CD4-positive, alpha-beta memory T cell (primary cell): Measurements from ENCODE around the gene NAB1. TPM values are rescaled to one million over a fixed set of nuclear protein-coding genes. Genes with fewer than 3 reads are reported as not detected.

Experiments used
- CTCF ChIA-PET: fragments of 350-600 bp; sonication (Branson Sonifier 250); formaldehyde crosslinking; loops from one replicate; lab custom pipeline; 2021; ENCODE audit warnings: inconsistent platforms; ENCODE audit not compliant: partially characterized antibody; lab: Charles Lee
- POLR2A ChIA-PET: fragments of 350-600 bp; sonication (Branson Sonifier 250); formaldehyde crosslinking; loops from one replicate; lab custom pipeline; 2021; ENCODE audit not compliant: partially characterized antibody; lab: Charles Lee
- DNase-seq, 5 donors: peaks; one replicate each; pipeline versions ENCODE4 v3.0.0 to v3.0.0-alpha.2; 2020 to 2022; ENCODE audit warnings: mixed read lengths in 1 of 5
- H3K27ac ChIP-seq: one replicate; pipeline ENCODE4 v1.7.0; 2013; ENCODE audit warnings: low read depth, low read length
- H3K27me3 ChIP-seq: 2 replicates; pipeline ENCODE4 v1.7.0; 2013; ENCODE audit warnings: mild to moderate bottlenecking, low read length, moderate library complexity; ENCODE audit not compliant: insufficient read depth
- H3K36me3 ChIP-seq: 2 replicates; pipeline ENCODE4 v1.7.0; 2013; ENCODE audit warnings: mild to moderate bottlenecking, low read length, moderate library complexity; ENCODE audit not compliant: insufficient read depth
- H3K4me1 ChIP-seq: 2 replicates; pipeline ENCODE4 v1.7.0; 2013; ENCODE audit warnings: mild to moderate bottlenecking, low read length, moderate library complexity; ENCODE audit not compliant: insufficient read depth
- H3K4me3 ChIP-seq, 2 donors: one replicate each; pipeline ENCODE4 v1.7.0; 2013; ENCODE audit warnings: low read length in 2 of 2, mild to moderate bottlenecking in 1 of 2
- H3K9me3 ChIP-seq, 2 donors: one replicate each; pipeline ENCODE4 v1.7.0; 2013; ENCODE audit warnings: low read length in 2 of 2, control low read depth in 1 of 2; ENCODE audit not compliant: control insufficient read depth in 1 of 2
- H3K27ac Mint-ChIP-seq, 7 donors: one replicate each; pipeline ENCODE4 v1.8.0; 2020 to 2021; ENCODE audit warnings: mixed read lengths in 7 of 7, mild to moderate bottlenecking in 6 of 7, inconsistent platforms in 3 of 7, moderate library complexity in 3 of 7
- H3K27me3 Mint-ChIP-seq, 2 donors: one replicate each; pipeline ENCODE4 v1.8.0; 2020 to 2021; ENCODE audit warnings: mixed read lengths in 2 of 2
- H3K36me3 Mint-ChIP-seq, 2 donors: one replicate each; pipeline ENCODE4 v1.8.0; 2020 to 2021; ENCODE audit warnings: mixed read lengths in 2 of 2, inconsistent platforms in 1 of 2, mild to moderate bottlenecking in 1 of 2
- H3K4me1 Mint-ChIP-seq, 4 donors: one replicate each; pipeline ENCODE4 v1.8.0; 2020 to 2021; ENCODE audit warnings: mixed read lengths in 4 of 4, mild to moderate bottlenecking in 1 of 4
- H3K4me3 Mint-ChIP-seq, 8 donors: one replicate each; pipeline ENCODE4 v1.8.0; 2020 to 2021; ENCODE audit warnings: mixed read lengths in 8 of 8, mild to moderate bottlenecking in 7 of 8, moderate library complexity in 6 of 8, inconsistent platforms in 3 of 8
- H3K9me3 Mint-ChIP-seq, 8 donors: one replicate each; pipeline ENCODE4 v1.8.0; 2020 to 2021; ENCODE audit warnings: mixed read lengths in 8 of 8, mild to moderate bottlenecking in 5 of 8, inconsistent platforms in 3 of 8, moderate library complexity in 1 of 8
- intact Hi-C: fragments of 100-400 bp; cut with micrococcal nuclease; formaldehyde crosslinking; loops from one replicate; pipeline ENCODE4 v1.15.1; 2023
- polyA plus RNA-seq, 2 donors: library from polyadenylated mRNA; unstranded; fragments of 300-500 nt; fragmentation: Illumina TruSeq; gene quantifications; one replicate each; pipeline ENCODE4 v1.2.3, GENCODE V29; 2021
- total RNA-seq, 2 experiments: library from RNA; stranded (reverse); gene quantifications; one replicate each; pipeline ENCODE4 v1.2.3, GENCODE V29; 2021

The NAB1 gene
- total and polyA plus RNA-seq, 4 experiments from 2014 or later: 2.8 to 30.7 (median 13.9) TPM

- Histone ChIP-seq H3K27me3 (no peaks in the 10 kb centered on the region), H3K36me3 (no peaks in the 10 kb centered on the region), H3K4me1 (peaks cover 29% of the 10 kb centered on the region), H3K27ac (no peak overlapping the region), H3K4me3 (no peak overlapping the region), H3K9me3 (no peaks in the 10 kb centered on the region)
- Mint-ChIP-seq H3K36me3 (no peaks in the 10 kb centered on the region), H3K27me3 (peaks cover 3 to 10% of the 10 kb centered on the region in 2 donors), H3K4me3 (peak overlapping the region in 5 of 8 donors; percentile 18 to 46 (median 22)), H3K9me3 (peaks cover 0 to under 1% (median 0%) of the 10 kb centered on the region in 8 donors), H3K27ac (peak overlapping the region in 1 of 7 donors; percentile 20), H3K4me1 (peaks cover 15 to 25% (median 22%) of the 10 kb centered on the region in 4 donors)
- intact Hi-C loops: no loop called here
- POLR2A ChIA-PET: no interaction called here
- CTCF ChIA-PET: no interaction called here
- DNase-seq: no peak
Measured at GRCh38 chr2:190722835-190723234, 74.0 kb downstream of the NAB1 start.

DNA sequence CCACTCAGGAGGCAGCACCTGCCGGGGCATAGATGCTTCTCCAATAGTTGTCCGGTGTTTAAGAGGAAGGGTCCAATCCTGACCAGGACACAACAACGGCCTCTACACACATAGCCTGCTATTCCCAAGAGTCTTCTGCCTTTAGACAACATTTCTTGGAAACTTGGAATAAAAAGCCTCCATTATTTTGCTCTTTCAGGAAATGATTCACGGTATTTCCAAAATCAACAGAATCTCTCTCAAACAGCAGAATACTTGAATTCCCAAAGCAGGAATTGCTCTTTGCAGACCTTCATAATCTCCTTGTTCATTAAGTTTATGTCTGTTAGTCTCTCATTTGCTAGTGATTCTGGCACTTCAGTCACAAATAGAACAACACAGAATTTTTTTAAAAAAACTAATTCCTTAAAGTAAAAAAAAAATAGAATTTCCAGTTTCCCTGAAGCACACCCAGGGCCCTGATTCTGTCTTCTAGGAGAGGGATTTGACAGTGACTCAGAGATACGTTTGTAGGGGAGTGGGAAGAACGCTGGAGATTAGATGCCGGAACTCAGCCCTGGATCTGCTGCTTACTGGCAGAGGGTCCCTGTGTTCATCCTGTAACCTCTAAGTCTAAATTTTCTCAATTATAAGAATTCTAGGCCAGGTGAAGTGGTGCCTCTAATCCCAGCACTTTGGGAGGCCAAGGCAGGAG lies 74.7 kb downstream of the NAB1 start:
- no peaks in the 10 kb centered on the region for H3K36me3 ChIP-seq
- no peak overlapping the region for H3K27ac ChIP-seq
- Mint-ChIP-seq H3K27ac (no peak overlapping the region), H3K36me3 (no peaks in the 10 kb centered on the region), H3K27me3 (peaks cover 3 to 7% of the 10 kb centered on the region in 2 donors), H3K9me3 (peaks cover 0 to 3% (median 0%) of the 10 kb centered on the region in 8 donors), H3K4me1 (peaks cover 15 to 22% (median 18%) of the 10 kb centered on the region in 4 donors), H3K4me3 (peak overlapping the region in 1 of 8 donors; percentile 46)
- no peaks in the 10 kb centered on the region for H3K9me3 ChIP-seq
- DNase-seq: no peak
- ChIA-PET CTCF (no interaction called here), POLR2A (no interaction called here)
- no peak overlapping the region for H3K4me3 ChIP-seq
- intact Hi-C loops: no loop called here
- H3K27me3 ChIP-seq: no peaks in the 10 kb centered on the region
- H3K4me1 ChIP-seq: peaks cover 22% of the 10 kb centered on the region

DNA sequence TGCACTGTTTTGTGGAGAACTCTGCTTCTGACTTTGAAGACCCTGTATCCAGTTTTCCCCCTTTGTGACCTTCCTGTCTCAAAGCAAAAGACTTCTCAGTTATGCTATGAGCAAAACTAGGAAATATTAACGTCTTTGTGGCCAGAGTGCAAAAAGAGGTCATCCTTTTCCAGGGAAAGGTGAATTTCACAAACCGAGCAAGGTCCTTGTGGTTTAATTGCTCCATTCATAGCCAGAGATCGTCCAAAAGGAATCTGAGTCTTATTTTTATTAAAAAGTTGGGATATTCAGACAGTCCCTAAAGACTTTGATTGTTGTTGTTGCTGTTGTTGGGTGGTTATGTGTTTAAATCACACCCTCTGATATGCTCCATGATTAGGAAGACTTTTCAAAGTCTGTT lies 77.4 kb downstream of the NAB1 start:
- H3K4me3 Mint-ChIP-seq: no peak overlapping the region
- Histone ChIP-seq H3K27ac (no peak overlapping the region), H3K27me3 (no peaks in the 10 kb centered on the region), H3K36me3 (no peaks in the 10 kb centered on the region), H3K4me1 (peaks cover 16% of the 10 kb centered on the region), H3K9me3 (no peaks in the 10 kb centered on the region), H3K4me3 (no peak overlapping the region)
- intact Hi-C loops: no loop called here
- H3K27me3 Mint-ChIP-seq: peaks cover 2 to 3% of the 10 kb centered on the region in 2 donors
- POLR2A ChIA-PET: no interaction called here
- CTCF ChIA-PET: no interaction called here
- H3K27ac Mint-ChIP-seq: no peak overlapping the region
- DNase-seq: no peak
- no peaks in the 10 kb centered on the region for H3K36me3 Mint-ChIP-seq
- H3K9me3 Mint-ChIP-seq: peaks cover 0 to 3% (median 0%) of the 10 kb centered on the region in 8 donors
- H3K4me1 Mint-ChIP-seq: peaks cover 15 to 16% (median 15%) of the 10 kb centered on the region in 4 donors

DNA sequence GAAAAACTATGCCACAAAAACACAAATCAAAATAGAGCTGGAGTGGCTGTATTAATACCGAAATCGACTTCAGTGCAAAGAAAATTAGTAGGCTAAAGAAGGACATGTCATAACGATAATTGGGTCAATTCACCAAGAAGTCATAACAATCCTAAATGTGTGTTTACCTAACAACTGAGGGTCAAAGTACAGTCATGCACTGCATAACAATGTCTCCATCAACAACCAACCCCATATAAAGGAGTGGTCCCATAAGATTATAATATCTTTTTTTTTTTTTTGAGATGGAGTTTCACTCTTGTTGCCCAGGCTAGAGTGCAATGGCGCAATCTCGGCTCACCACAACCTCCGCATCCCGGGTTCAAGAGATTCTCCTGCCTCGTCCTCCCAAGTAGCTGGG lies 87.5 kb downstream of the NAB1 start:
- CTCF ChIA-PET: no interaction called here
- Histone ChIP-seq H3K4me3 (no peak overlapping the region), H3K4me1 (no peaks in the 10 kb centered on the region), H3K9me3 (no peaks in the 10 kb centered on the region), H3K27me3 (no peaks in the 10 kb centered on the region), H3K36me3 (no peaks in the 10 kb centered on the region), H3K27ac (no peak overlapping the region)
- Mint-ChIP-seq H3K36me3 (no peaks in the 10 kb centered on the region), H3K4me1 (no peaks in the 10 kb centered on the region), H3K27ac (no peak overlapping the region), H3K4me3 (no peak overlapping the region), H3K9me3 (no peaks in the 10 kb centered on the region), H3K27me3 (peaks cover 0 to 1% of the 10 kb centered on the region in 2 donors)
- DNase-seq: no peak
- POLR2A ChIA-PET: no interaction called here
- intact Hi-C loops: no loop called here

DNA sequence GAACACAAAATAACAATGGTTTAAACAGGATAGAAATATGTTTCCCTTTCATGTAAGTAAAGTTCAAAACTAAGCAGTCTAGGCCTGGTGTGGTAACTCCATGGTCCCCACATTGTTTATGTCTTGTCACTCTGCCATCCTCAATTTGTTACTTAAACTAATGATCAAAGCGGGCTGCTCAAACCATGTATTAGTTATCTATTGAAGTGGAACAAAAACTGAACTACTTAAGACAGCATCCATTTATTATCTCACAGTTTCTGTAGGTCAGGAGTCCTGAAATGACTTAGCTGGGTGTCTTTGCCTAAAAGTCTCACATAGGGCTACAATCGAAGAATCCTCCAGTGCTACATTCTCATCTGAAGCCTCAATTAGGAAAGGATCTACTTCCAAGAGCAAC lies 91.6 kb downstream of the NAB1 start:
- H3K36me3 Mint-ChIP-seq: no peaks in the 10 kb centered on the region
- no peak overlapping the region for H3K27ac ChIP-seq
- intact Hi-C loops: no loop called here
- no peaks in the 10 kb centered on the region for H3K9me3 ChIP-seq
- H3K9me3 Mint-ChIP-seq: no peaks in the 10 kb centered on the region
- no peaks in the 10 kb centered on the region for H3K36me3 ChIP-seq
- peaks cover 1 to 6% of the 10 kb centered on the region in 2 donors for H3K27me3 Mint-ChIP-seq
- ChIA-PET CTCF (no interaction called here), POLR2A (no interaction called here)
- DNase-seq: no peak
- H3K4me3 Mint-ChIP-seq: no peak overlapping the region
- no peak overlapping the region for H3K4me3 ChIP-seq
- no peaks in the 10 kb centered on the region for H3K4me1 ChIP-seq
- H3K4me1 Mint-ChIP-seq: no peaks in the 10 kb centered on the region
- H3K27ac Mint-ChIP-seq: no peak overlapping the region
- no peaks in the 10 kb centered on the region for H3K27me3 ChIP-seq

Other genes starting within 250 kb of the NAB1 start
- gene MFSD6, start 240.7 kb upstream of the NAB1 start, total RNA-seq: 10 to 100 TPM; 38.3 to 47.5 TPM
- 10 to 100 TPM in 1 of 2 donors, 1 to 10 TPM in 1; 7.7 to 29.1 TPM for gene MFSD6, start 240.7 kb upstream of the NAB1 start, polyA plus RNA-seq
- gene NEMP2, start 114.4 kb upstream of the NAB1 start, total RNA-seq: 10 to 100 TPM; 20.7 to 21.2 TPM
- 10 to 100 TPM; 10.9 to 11.9 TPM for gene NEMP2, start 114.4 kb upstream of the NAB1 start, polyA plus RNA-seq
- gene GLS, start 231.7 kb downstream of the NAB1 start, total RNA-seq: 100 to 1,000 TPM; 200 to 208 TPM
- 10 to 100 TPM; 27.0 to 64.6 TPM for gene GLS, start 231.7 kb downstream of the NAB1 start, polyA plus RNA-seq